RPMI7951 (cell line): ENCODE results near the gene HS3ST4. TPM values are rescaled to one million over a fixed set of nuclear protein-coding genes. Genes with fewer than 3 reads are reported as not detected.
"Not testable (repeated sequence)": the region's sequence is repeated elsewhere in the genome, so short reads cannot be mapped to it uniquely, and the experiment has no call there.

ENCODE experiments used
- DNase-seq: peaks from one replicate; pipeline ENCODE4 v3.0.0-alpha.2; 2012; ENCODE audit warnings: low read depth
- total RNA-seq: library from RNA; depleted of rRNA; stranded (reverse); fragments of >200 nt; shearing (Covaris generic); gene quantifications from 2 replicates; pipeline ENCODE4 v1.2.3, GENCODE V29; 2014

The HS3ST4 gene
- total RNA-seq, 1 experiment from 2014 or later, result not detected

- no peak for DNase-seq
Observed at GRCh38 chr16:25988882-25989281, 297.1 kb downstream of the HS3ST4 start.

GRCh38 chr16:25996052-25996451 lies 304.3 kb downstream of the HS3ST4 start:
- no peak for DNase-seq

GRCh38 chr16:26005336-26005735 lies 313.6 kb downstream of the HS3ST4 start:
- DNase-seq, result no peak

GRCh38 chr16:26012376-26012775 lies 320.6 kb downstream of the HS3ST4 start:
- DNase-seq, result no peak

GRCh38 chr16:26015776-26016175 lies 324.0 kb downstream of the HS3ST4 start:
- DNase-seq, result no peak

GRCh38 chr16:26016989-26017388 lies 325.2 kb downstream of the HS3ST4 start:
- no peak for DNase-seq

- no peak for DNase-seq
Observed at GRCh38 chr16:26019381-26020242, 327.9 kb downstream of the HS3ST4 start.

- DNase-seq, result no peak
Observed at GRCh38 chr16:26026709-26027450, 335.1 kb downstream of the HS3ST4 start.

GRCh38 chr16:26031286-26031685 lies 339.5 kb downstream of the HS3ST4 start:
- no peak for DNase-seq

GRCh38 chr16:26032661-26033060 lies 340.9 kb downstream of the HS3ST4 start:
- not testable (repeated sequence) for DNase-seq

- no peak for DNase-seq
Observed at GRCh38 chr16:26041952-26042668, 350.4 kb downstream of the HS3ST4 start.

- no peak for DNase-seq
Observed at GRCh38 chr16:26050472-26050871, 358.7 kb downstream of the HS3ST4 start.

- DNase-seq, result no peak
Observed at GRCh38 chr16:26051063-26051462, 359.3 kb downstream of the HS3ST4 start.

- no peak for DNase-seq
Observed at GRCh38 chr16:26053889-26054288, 362.1 kb downstream of the HS3ST4 start.

- no peak for DNase-seq
Observed at GRCh38 chr16:26058326-26058725, 366.6 kb downstream of the HS3ST4 start.

GRCh38 chr16:26070302-26071100 lies 378.7 kb downstream of the HS3ST4 start:
- DNase-seq, result no peak

- DNase-seq, result no peak
Observed at GRCh38 chr16:26071101-26071866, 379.5 kb downstream of the HS3ST4 start.

GRCh38 chr16:26078716-26079355 lies 387.1 kb downstream of the HS3ST4 start:
- no peak for DNase-seq

- no peak for DNase-seq
Observed at GRCh38 chr16:26087091-26087490, 395.3 kb downstream of the HS3ST4 start.

- no peak for DNase-seq
Observed at GRCh38 chr16:26091511-26091910, 399.8 kb downstream of the HS3ST4 start.
